HG02943 (cell line): Measurements from ENCODE around the gene PML.

ENCODE experiments used
- ATAC-seq: cut with Tn5 transposase; IDR thresholded peaks from one replicate; pipeline ENCODE4 v1.9.1; 2021; ENCODE audit warnings: mild to moderate bottlenecking, low read depth, moderate library complexity; ENCODE audit not compliant: unreplicated experiment

The PML gene, protein sequence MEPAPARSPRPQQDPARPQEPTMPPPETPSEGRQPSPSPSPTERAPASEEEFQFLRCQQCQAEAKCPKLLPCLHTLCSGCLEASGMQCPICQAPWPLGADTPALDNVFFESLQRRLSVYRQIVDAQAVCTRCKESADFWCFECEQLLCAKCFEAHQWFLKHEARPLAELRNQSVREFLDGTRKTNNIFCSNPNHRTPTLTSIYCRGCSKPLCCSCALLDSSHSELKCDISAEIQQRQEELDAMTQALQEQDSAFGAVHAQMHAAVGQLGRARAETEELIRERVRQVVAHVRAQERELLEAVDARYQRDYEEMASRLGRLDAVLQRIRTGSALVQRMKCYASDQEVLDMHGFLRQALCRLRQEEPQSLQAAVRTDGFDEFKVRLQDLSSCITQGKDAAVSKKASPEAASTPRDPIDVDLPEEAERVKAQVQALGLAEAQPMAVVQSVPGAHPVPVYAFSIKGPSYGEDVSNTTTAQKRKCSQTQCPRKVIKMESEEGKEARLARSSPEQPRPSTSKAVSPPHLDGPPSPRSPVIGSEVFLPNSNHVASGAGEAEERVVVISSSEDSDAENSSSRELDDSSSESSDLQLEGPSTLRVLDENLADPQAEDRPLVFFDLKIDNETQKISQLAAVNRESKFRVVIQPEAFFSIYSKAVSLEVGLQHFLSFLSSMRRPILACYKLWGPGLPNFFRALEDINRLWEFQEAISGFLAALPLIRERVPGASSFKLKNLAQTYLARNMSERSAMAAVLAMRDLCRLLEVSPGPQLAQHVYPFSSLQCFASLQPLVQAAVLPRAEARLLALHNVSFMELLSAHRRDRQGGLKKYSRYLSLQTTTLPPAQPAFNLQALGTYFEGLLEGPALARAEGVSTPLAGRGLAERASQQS

GRCh38 chr15:73994413-73994883 is at the start of gene PML:
TSS of gene PML (plus strand) at chr15:73994716. CDS start at chr15:73994813, 97 bp downstream.
- ATAC-seq: peak; percentile 74

DNA sequence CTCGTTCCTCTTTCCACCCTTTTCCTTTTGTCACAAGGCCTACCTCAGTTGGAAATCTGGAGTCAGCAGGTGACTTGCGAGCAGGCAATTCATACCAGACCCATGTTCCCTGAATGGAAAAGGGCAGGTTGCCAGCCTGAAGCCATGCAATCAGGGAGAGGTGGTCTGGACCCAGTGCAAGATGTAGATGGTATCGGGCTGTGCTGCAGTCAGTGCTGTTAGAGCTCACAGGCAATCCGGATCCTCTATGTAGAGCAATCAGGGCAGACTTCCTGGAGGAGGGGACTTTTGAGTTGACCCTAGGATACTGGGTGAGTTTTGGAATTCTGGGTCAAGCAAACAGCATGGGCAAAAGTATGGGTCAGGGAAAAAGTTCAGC is 49.4 kb upstream of the PML start:
- no peak for ATAC-seq

- no peak for ATAC-seq
These were observed 48.3 kb upstream of the PML start for GRCh38 chr15:73946046-73946721.

GRCh38 chr15:73946795-73947370 is 47.6 kb upstream of the PML start:
- ATAC-seq: no peak

- ATAC-seq: no peak
These were observed 46.9 kb upstream of the PML start for GRCh38 chr15:73947651-73948050.

- no peak for ATAC-seq
These were observed 46.1 kb upstream of the PML start for GRCh38 chr15:73948396-73948795.

DNA sequence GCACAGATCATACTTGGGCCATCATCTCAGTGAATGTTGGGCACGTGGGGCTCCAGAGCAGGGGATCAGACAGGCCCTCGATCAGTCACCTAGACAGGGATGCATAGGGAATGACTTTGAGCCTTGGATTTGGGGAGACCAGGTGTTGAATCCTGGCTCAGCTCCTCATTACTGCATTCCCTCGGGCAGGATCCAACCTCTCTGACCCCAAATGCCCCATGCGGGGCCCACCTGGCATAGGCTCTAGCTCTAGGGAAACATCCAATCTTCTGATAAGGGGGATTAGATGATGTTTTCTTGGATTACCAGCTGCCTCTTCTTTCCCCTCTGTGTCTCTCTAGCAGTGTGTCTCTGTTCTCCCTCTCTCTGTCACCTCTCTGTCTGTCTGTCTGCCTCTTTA is 45.5 kb upstream of the PML start:
- no peak for ATAC-seq

GRCh38 chr15:73949496-73949895 is 45.0 kb upstream of the PML start:
- ATAC-seq: no peak

DNA sequence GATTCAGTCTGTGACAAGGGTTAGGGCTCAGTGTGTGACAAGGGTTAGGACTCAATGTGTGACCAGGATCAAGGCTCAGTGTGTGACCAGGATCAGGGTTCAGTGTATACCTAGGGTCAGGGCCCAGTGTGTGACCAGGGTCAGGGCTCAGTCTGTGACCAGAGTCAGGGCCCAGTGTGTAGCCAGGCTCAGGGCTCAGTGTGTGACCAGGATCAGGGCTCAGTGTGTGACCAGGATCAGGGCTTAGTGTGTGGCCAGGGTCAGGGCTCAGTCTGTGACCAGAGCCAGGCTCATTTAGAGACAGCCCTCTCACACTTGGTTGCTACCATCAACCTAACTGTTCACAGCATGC is 44.1 kb upstream of the PML start:
- ATAC-seq: no peak

DNA sequence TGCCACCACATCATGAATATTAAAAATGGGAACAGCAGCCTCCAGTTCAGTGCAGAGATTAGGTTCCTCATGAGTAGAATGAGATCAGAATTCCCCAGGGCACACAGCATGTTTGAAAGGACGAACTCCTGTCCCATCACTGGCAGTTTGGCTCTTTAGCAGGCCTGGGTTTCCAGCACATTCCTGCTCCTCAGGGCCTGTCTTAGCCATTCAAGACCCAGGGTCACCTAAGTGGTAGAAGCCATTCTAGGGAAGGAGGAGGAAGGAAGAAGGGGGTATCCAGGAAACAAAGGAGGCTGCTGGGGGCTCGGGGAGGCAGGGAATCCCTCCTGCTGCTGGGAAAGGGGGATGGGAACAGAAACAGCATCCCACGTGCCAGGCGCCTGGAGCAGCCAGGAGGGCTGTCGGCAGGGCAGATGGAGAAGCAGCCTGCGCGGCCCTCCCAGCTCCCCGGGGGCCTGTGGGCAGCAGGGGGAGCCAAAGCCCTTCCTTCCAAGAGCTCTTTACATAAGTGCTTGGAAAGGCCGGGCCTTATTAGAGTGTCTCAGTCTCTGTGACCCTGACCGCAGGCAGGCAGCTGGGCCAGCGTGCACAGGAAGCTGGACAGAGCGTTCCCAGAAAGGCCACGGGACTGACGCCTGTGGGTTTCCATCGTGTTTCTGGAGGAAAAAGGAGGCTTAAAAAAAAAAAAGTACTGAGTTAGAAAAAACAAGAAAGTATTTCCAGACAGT is 43.5 kb upstream of the PML start:
- ATAC-seq: no peak

GRCh38 chr15:73951601-73952000 is 42.9 kb upstream of the PML start:
- no peak for ATAC-seq

DNA sequence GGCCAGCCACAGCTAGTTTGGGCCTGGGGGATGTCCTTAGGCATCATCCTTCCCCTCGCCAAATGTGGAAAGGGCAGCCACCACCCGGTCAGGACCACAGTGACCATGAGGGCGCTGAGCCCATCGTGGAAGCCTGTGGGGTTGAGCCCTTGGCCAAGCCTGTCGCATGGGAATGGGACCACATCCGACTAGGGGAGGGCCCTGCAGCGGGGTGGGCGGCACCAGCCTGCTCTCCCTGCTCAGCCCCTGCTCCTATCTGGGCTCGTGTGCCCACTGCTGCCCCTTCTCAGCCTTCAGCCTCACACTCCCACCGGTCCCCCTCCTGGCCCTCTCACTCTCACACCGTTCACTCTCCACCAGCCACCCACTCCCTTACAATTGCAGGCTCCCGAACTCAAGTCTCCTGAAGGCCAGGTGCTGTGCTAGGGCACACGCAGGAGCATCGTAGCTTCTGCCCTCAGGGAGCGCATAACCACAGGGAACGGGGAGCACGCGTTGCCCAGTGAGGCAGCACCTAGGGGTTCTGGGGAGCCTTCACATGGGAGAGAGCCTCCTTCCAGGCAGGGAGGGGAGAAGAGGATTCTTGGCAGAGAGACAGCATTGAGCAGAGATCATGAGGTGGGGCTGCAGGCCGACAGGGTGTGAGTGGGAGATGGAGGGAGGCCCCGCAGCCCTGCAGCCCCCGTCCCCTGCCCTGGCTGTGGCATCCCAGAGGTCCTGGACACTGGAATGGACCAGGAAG is 42.2 kb upstream of the PML start:
- no peak for ATAC-seq

DNA sequence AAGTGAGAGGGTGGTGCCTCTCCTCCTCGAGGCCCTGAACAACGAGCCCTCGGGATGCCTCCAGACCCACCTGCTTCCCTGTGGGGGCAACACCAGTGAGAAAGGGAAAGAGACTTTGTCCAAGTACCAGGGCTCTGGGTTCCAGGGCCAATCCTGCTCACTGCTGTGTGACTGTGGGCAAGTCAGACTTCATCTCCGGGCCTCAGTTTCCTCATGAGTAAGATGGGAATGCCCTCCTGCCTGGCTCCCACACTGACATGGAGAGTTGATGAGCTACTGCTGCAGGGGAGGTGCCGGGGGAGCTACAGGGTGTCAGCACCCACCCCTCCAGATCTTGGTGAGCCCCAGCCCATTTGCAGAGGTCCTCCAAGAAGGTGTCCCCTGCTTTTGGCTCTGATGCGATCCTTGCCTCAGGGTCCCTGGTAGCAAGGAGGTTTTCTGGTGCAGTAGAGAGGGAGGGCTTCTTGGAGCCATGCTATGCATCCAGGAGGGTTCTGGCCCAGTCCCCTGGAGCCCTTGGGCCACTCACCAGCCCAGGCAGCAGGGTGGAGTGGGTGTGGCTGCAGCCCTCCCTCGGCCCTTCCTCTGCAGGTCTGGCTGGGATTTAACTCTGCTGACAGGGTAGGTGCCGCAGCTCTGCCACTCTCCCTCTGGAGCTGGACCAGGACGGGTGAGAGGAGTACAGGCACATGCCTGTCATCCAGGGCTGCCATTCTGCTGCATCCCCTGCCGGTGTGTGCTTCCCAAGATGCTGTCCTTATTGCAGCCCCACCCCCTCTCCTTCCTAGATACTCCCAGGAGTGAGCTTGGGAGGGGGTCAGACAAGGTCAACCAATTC is 41.4 kb upstream of the PML start:
- ATAC-seq: no peak

- no peak for ATAC-seq
These were observed 40.0 kb upstream of the PML start for GRCh38 chr15:73954188-73955145.

DNA sequence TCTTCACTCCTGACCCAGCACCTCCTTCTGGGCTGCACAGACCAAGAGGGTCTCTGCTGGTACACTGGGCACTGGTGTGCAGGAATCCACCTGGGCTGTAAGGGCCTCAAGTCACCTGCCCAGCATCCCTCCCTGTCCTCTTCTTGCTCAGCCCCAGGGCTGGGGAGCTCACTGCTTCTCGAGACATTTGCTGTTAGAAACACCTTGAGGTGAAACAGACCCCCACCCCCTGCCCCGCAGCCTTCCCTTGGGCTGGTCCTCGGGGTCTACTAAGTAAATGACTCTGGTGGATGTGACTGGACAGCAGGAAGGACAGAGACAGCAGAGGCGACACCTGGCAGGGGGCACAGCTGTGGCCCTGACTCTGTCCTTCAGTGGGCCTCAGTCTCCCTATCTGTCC is 39.2 kb upstream of the PML start:
- no peak for ATAC-seq

GRCh38 chr15:73955861-73956742 is 38.4 kb upstream of the PML start:
- ATAC-seq: no peak
